ENCODE measurements around the gene BICC1.

BICC1 gene

GRCh38 chr10:58704226-58704625, 191.6 kb downstream of the BICC1 start:
- Histone ChIP-seq H3K27me3 (ENCODE audit: control insufficient read depth, insufficient read depth, low read length) (no peaks in the 10 kb centered on the region), H3K4me1 (ENCODE audit: control insufficient read depth, insufficient read depth, low read length) (no peaks in the 10 kb centered on the region), H3K27ac (ENCODE audit: low read length) (no peak overlapping the region), H3K9me3 (ENCODE audit: control insufficient read depth, insufficient read depth, low read length) (no peaks in the 10 kb centered on the region), H3K4me3 (ENCODE audit: low read length) (no peak overlapping the region), H3K36me3 (ENCODE audit: control insufficient read depth, insufficient read depth, low read length) (no peaks in the 10 kb centered on the region)
- WGBS (ENCODE audit: insufficient coverage, insufficient read length) = no CpG with 5 or more reads among the region's 1 CpG
- no peak for DNase-seq (ENCODE audit: low read depth, low spot score)

- Histone ChIP-seq H3K27ac (ENCODE audit: low read length) (no peak overlapping the region), H3K4me3 (ENCODE audit: low read length) (no peak overlapping the region), H3K9me3 (ENCODE audit: control insufficient read depth, insufficient read depth, low read length) (no peaks in the 10 kb centered on the region), H3K4me1 (ENCODE audit: control insufficient read depth, insufficient read depth, low read length) (no peaks in the 10 kb centered on the region), H3K27me3 (ENCODE audit: control insufficient read depth, insufficient read depth, low read length) (no peaks in the 10 kb centered on the region), H3K36me3 (ENCODE audit: control insufficient read depth, insufficient read depth, low read length) (no peaks in the 10 kb centered on the region)
- DNase-seq (ENCODE audit: low read depth, low spot score) = no peak
- WGBS (ENCODE audit: insufficient coverage, insufficient read length) = no CpG with 5 or more reads among the region's 5 CpGs
These were observed 192.0 kb downstream of the BICC1 start for GRCh38 chr10:58704671-58705141.

GRCh38 chr10:58706836-58707235, 194.2 kb downstream of the BICC1 start:
- H3K9me3 ChIP-seq (ENCODE audit: control insufficient read depth, insufficient read depth, low read length) = no peaks in the 10 kb centered on the region
- H3K4me3 ChIP-seq (ENCODE audit: low read length) = no peak overlapping the region
- no peaks in the 10 kb centered on the region for H3K27me3 ChIP-seq (ENCODE audit: control insufficient read depth, insufficient read depth, low read length)
- no peak overlapping the region for H3K27ac ChIP-seq (ENCODE audit: low read length)
- DNase-seq (ENCODE audit: low read depth, low spot score) = no peak
- no peaks in the 10 kb centered on the region for H3K36me3 ChIP-seq (ENCODE audit: control insufficient read depth, insufficient read depth, low read length)
- WGBS (ENCODE audit: insufficient coverage, insufficient read length) = no CpG with 5 or more reads among the region's 1 CpG
- no peaks in the 10 kb centered on the region for H3K4me1 ChIP-seq (ENCODE audit: control insufficient read depth, insufficient read depth, low read length)

GRCh38 chr10:58712141-58712540, 199.5 kb downstream of the BICC1 start:
- Histone ChIP-seq H3K27ac (ENCODE audit: low read length) (no peak overlapping the region), H3K4me3 (ENCODE audit: low read length) (no peak overlapping the region), H3K4me1 (ENCODE audit: control insufficient read depth, insufficient read depth, low read length) (no peaks in the 10 kb centered on the region), H3K36me3 (ENCODE audit: control insufficient read depth, insufficient read depth, low read length) (no peaks in the 10 kb centered on the region), H3K9me3 (ENCODE audit: control insufficient read depth, insufficient read depth, low read length) (no peaks in the 10 kb centered on the region), H3K27me3 (ENCODE audit: control insufficient read depth, insufficient read depth, low read length) (no peaks in the 10 kb centered on the region)
- no CpG with 5 or more reads among the region's 3 CpGs for WGBS (ENCODE audit: insufficient coverage, insufficient read length)
- no peak for DNase-seq (ENCODE audit: low read depth, low spot score)

- DNase-seq (ENCODE audit: low read depth, low spot score) = no peak
- Histone ChIP-seq H3K27me3 (ENCODE audit: control insufficient read depth, insufficient read depth, low read length) (no peaks in the 10 kb centered on the region), H3K4me3 (ENCODE audit: low read length) (no peak overlapping the region), H3K9me3 (ENCODE audit: control insufficient read depth, insufficient read depth, low read length) (no peaks in the 10 kb centered on the region), H3K4me1 (ENCODE audit: control insufficient read depth, insufficient read depth, low read length) (no peaks in the 10 kb centered on the region), H3K36me3 (ENCODE audit: control insufficient read depth, insufficient read depth, low read length) (no peaks in the 10 kb centered on the region), H3K27ac (ENCODE audit: low read length) (no peak overlapping the region)
- no CpG with 5 or more reads among the region's 1 CpG for WGBS (ENCODE audit: insufficient coverage, insufficient read length)
These were observed 200.3 kb downstream of the BICC1 start for GRCh38 chr10:58712982-58713381.

- Histone ChIP-seq H3K4me3 (ENCODE audit: low read length) (no peak overlapping the region), H3K27ac (ENCODE audit: low read length) (no peak overlapping the region), H3K4me1 (ENCODE audit: control insufficient read depth, insufficient read depth, low read length) (no peaks in the 10 kb centered on the region), H3K9me3 (ENCODE audit: control insufficient read depth, insufficient read depth, low read length) (no peaks in the 10 kb centered on the region), H3K27me3 (ENCODE audit: control insufficient read depth, insufficient read depth, low read length) (no peaks in the 10 kb centered on the region), H3K36me3 (ENCODE audit: control insufficient read depth, insufficient read depth, low read length) (no peaks in the 10 kb centered on the region)
- WGBS (ENCODE audit: insufficient coverage, insufficient read length) = no CpG with 5 or more reads among the region's 2 CpGs
- DNase-seq (ENCODE audit: low read depth, low spot score) = no peak
These were observed 201.7 kb downstream of the BICC1 start for GRCh38 chr10:58714409-58714808.

- no peak for DNase-seq (ENCODE audit: low read depth, low spot score)
- WGBS (ENCODE audit: insufficient coverage, insufficient read length) = no CpG with 5 or more reads among the region's 2 CpGs
- Histone ChIP-seq H3K4me3 (ENCODE audit: low read length) (no peak overlapping the region), H3K27ac (ENCODE audit: low read length) (no peak overlapping the region), H3K27me3 (ENCODE audit: control insufficient read depth, insufficient read depth, low read length) (no peaks in the 10 kb centered on the region), H3K4me1 (ENCODE audit: control insufficient read depth, insufficient read depth, low read length) (no peaks in the 10 kb centered on the region), H3K36me3 (ENCODE audit: control insufficient read depth, insufficient read depth, low read length) (no peaks in the 10 kb centered on the region), H3K9me3 (ENCODE audit: control insufficient read depth, insufficient read depth, low read length) (no peaks in the 10 kb centered on the region)
These were observed 202.4 kb downstream of the BICC1 start for GRCh38 chr10:58715061-58715460.

- no peak overlapping the region for H3K27ac ChIP-seq (ENCODE audit: low read length)
- no peaks in the 10 kb centered on the region for H3K4me1 ChIP-seq (ENCODE audit: control insufficient read depth, insufficient read depth, low read length)
- no peak overlapping the region for H3K4me3 ChIP-seq (ENCODE audit: low read length)
- no CpG with 5 or more reads among the region's 13 CpGs for WGBS (ENCODE audit: insufficient coverage, insufficient read length)
- no peaks in the 10 kb centered on the region for H3K9me3 ChIP-seq (ENCODE audit: control insufficient read depth, insufficient read depth, low read length)
- no peak for DNase-seq (ENCODE audit: low read depth, low spot score)
- no peaks in the 10 kb centered on the region for H3K36me3 ChIP-seq (ENCODE audit: control insufficient read depth, insufficient read depth, low read length)
- no peaks in the 10 kb centered on the region for H3K27me3 ChIP-seq (ENCODE audit: control insufficient read depth, insufficient read depth, low read length)
These were observed 205.9 kb downstream of the BICC1 start for GRCh38 chr10:58718596-58718995.

GRCh38 chr10:58721601-58722281, 209.1 kb downstream of the BICC1 start:
- no peak for DNase-seq (ENCODE audit: low read depth, low spot score)
- no peaks in the 10 kb centered on the region for H3K36me3 ChIP-seq (ENCODE audit: control insufficient read depth, insufficient read depth, low read length)
- no CpG with 5 or more reads among the region's 4 CpGs for WGBS (ENCODE audit: insufficient coverage, insufficient read length)
- H3K27ac ChIP-seq (ENCODE audit: low read length) = no peak overlapping the region
- H3K4me1 ChIP-seq (ENCODE audit: control insufficient read depth, insufficient read depth, low read length) = no peaks in the 10 kb centered on the region; the same call in 1 of the 2 replicates
- no peaks in the 10 kb centered on the region for H3K9me3 ChIP-seq (ENCODE audit: control insufficient read depth, insufficient read depth, low read length)
- no peaks in the 10 kb centered on the region for H3K27me3 ChIP-seq (ENCODE audit: control insufficient read depth, insufficient read depth, low read length)
- no peak overlapping the region for H3K4me3 ChIP-seq (ENCODE audit: low read length)

- Histone ChIP-seq H3K36me3 (ENCODE audit: control insufficient read depth, insufficient read depth, low read length) (no peaks in the 10 kb centered on the region), H3K27ac (ENCODE audit: low read length) (no peak overlapping the region), H3K9me3 (ENCODE audit: control insufficient read depth, insufficient read depth, low read length) (no peaks in the 10 kb centered on the region), H3K4me3 (ENCODE audit: low read length) (no peak overlapping the region), H3K27me3 (ENCODE audit: control insufficient read depth, insufficient read depth, low read length) (no peaks in the 10 kb centered on the region), H3K4me1 (ENCODE audit: control insufficient read depth, insufficient read depth, low read length) (no peaks in the 10 kb centered on the region; the same call in 1 of the 2 replicates)
- no peak for DNase-seq (ENCODE audit: low read depth, low spot score)
- WGBS (ENCODE audit: insufficient coverage, insufficient read length) = no CpG with 5 or more reads among the region's 2 CpGs
These were observed 210.5 kb downstream of the BICC1 start for GRCh38 chr10:58723186-58723585.

GRCh38 chr10:58723966-58724365, 211.3 kb downstream of the BICC1 start:
- Histone ChIP-seq H3K27ac (ENCODE audit: low read length) (no peak overlapping the region), H3K4me3 (ENCODE audit: low read length) (no peak overlapping the region), H3K9me3 (ENCODE audit: control insufficient read depth, insufficient read depth, low read length) (no peaks in the 10 kb centered on the region), H3K4me1 (ENCODE audit: control insufficient read depth, insufficient read depth, low read length) (no peaks in the 10 kb centered on the region; the same call in 1 of the 2 replicates), H3K36me3 (ENCODE audit: control insufficient read depth, insufficient read depth, low read length) (no peaks in the 10 kb centered on the region), H3K27me3 (ENCODE audit: control insufficient read depth, insufficient read depth, low read length) (no peaks in the 10 kb centered on the region)
- DNase-seq (ENCODE audit: low read depth, low spot score) = no peak
- WGBS (ENCODE audit: insufficient coverage, insufficient read length) = no CpG with 5 or more reads among the region's 1 CpG

Data from iPS DF 6.9 (cell line).